NCI-H2107 (cell line): ENCODE results near the gene AKT3.

ENCODE experiments used
- DNase-seq: peaks from one replicate; lab custom pipeline; 2025; lab: John Stamatoyannopoulos, UW

AKT3 gene

GRCh38 chr1:243731974-243732625 is 117.9 kb downstream of the AKT3 start:
- no peak for DNase-seq

GRCh38 chr1:243731301-243731891 is 118.6 kb downstream of the AKT3 start:
- peak; percentile 39 for DNase-seq

GRCh38 chr1:243730487-243731150 is 119.4 kb downstream of the AKT3 start:
- DNase-seq: peak; percentile 36

DNA sequence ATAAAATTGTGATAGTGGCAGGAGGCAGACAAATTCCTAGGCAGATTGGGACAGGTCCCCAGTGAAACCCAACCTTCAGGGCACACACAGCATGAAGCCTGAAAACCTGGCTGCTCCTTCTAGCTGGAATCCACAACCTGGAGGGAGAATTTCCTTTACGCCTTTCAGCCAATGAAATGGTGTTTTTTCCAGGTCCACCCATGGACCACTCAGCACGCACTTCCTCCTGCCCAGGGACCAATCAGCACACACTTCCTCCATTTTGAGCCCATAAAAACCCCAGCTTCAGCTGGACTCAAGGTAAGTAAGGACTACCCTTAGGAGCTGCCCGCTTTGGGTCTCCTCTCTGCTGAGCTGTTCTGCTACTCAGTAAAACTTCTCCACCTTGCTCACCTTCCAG is 120.1 kb downstream of the AKT3 start:
- DNase-seq: no peak

- DNase-seq: no peak
These were observed 122.4 kb downstream of the AKT3 start for GRCh38 chr1:243727503-243728203.

DNA sequence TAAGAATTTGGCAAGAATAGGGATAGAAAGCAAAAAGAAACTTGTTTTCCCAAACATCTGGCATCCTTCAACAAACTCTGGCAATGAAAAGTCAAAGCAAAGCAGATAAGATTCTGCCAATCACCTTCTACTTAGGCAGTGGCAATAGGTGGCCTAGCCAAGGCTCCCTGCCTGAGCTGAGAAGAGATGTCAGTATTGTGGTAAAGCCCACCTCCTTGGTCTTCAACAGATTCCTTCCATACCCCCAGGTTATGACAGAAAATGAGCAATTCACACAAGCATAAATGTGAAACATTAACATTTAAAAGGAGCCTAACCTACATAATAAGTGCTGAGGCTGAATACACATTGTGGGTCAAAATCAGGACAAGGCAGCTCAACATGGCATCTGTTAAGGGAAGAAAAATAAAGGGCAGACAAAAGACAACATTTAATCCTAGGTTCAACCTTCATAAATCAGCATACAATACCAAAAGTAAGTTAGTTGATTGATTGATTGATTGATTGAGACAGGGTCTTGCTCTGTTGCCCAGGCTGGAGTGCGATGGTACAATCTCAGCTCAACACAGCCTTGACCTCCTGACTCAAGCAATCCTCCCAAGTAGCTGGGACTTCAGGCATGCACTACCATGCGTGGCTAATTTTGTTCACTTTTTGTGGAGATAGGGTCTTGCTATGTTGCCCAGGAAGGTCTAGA is 123.1 kb downstream of the AKT3 start:
- DNase-seq: no peak

GRCh38 chr1:243725846-243726245 is 124.2 kb downstream of the AKT3 start:
- DNase-seq: no peak

DNA sequence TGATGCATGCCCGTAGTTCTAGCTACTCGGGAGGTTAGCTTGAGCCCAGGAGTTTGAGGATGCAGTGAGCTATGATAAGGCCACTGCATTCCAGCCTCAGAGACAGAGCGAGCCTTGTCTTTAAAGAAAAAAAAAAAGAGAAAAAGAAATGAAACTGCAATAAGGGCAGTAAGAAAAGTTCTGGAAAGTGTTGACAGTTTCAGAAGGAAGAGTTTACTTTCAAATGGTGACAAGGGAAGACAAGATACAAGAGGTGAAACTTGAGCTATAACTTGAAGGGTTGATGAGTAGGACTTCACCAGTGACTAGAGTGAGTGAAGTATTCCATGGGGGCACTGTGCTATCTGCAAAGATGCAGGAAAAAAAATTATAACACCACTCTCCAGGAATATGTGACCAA is 125.0 kb downstream of the AKT3 start:
- DNase-seq: no peak

DNA sequence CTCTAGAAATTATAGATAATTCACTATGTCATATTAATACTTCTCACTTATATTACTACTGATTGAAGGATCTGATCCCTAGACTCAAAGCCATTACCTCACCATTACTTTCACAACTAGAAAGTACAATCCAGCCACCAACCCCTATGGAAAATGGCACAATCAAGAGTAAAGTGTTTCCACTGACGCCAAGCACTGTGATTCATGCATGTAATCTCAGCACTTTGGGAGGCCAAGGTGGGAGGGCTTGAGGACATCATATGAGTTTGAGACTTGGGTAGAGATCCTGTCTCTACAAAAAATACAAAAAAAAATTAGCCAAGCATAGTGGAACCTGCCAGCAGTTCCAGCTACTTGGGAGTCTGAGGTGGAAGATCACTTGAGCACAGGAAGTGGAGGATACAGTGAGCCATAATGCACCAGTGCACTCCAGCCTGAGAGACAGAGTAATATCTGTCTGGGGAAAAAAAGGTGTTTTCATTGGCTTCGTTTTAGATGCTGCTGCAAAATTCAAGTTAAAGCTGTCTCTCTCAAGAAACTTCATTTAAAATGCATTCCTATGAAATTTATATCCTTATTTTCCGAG is 126.5 kb downstream of the AKT3 start:
- DNase-seq: no peak

DNA sequence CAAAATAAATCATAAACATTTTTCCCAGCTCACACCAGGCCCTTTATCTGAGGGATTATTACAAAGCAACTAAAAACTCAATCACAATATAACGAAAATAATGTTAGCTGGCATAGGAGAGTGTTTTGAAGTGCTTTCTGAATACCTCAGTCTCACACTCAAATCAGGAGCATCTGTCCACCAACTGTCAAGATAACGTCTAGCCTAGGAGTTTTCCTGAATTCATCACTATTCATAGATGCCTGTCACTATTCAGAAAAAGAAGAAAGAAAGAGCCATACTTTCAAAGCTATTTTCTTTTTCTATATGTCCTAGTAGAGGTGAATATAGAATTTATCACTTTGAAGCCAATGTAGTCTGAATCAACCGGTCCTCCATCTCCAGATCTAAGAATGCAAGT is 127.0 kb downstream of the AKT3 start:
- DNase-seq: no peak

DNA sequence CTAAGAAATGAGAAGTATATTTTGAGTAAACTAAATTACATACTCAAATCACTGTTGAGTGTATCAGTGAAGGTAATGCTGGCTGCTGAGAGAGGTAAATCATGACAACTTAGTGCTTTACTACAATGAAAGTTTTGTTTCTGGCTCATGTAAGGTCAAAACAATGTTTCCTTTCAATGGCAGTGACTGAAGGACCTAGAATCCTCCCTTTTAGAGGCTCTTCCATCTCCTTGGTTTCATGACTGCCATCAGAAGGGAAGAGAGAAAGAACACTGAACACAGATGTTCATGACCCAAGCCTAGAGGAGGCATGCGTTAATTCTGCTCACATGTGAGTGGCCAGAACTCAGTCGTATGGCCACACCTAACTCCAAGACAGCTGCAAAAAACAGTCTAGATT is 130.6 kb downstream of the AKT3 start:
- DNase-seq: no peak

GRCh38 chr1:243718893-243719292 is 131.2 kb downstream of the AKT3 start:
- DNase-seq: no peak

GRCh38 chr1:243718022-243718421 is 132.0 kb downstream of the AKT3 start:
- no peak for DNase-seq

- DNase-seq: no peak
These were observed 133.1 kb downstream of the AKT3 start for GRCh38 chr1:243716906-243717305.

GRCh38 chr1:243715285-243715684 is 134.8 kb downstream of the AKT3 start:
- no peak for DNase-seq

GRCh38 chr1:243713470-243714186 is 136.4 kb downstream of the AKT3 start:
- DNase-seq: peak; percentile 81

DNA sequence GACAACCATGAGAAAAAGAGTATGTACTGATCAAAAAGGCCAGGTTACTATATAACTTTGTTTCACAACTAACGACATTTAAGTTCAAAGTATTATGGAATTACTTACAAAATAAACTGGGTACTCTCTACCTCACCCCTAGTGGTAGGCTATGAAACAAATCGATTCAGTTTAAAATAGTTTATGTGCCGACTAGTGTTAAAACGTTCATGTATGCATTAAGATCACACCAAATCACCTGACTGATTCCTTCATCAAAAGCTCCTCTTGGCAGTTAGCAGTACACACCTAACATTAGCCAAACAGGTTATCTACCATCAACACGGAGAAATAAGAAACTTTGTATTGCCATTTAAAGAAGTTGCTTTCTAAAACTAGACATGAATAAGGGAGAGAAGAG is 137.1 kb downstream of the AKT3 start:
- no peak for DNase-seq

DNA sequence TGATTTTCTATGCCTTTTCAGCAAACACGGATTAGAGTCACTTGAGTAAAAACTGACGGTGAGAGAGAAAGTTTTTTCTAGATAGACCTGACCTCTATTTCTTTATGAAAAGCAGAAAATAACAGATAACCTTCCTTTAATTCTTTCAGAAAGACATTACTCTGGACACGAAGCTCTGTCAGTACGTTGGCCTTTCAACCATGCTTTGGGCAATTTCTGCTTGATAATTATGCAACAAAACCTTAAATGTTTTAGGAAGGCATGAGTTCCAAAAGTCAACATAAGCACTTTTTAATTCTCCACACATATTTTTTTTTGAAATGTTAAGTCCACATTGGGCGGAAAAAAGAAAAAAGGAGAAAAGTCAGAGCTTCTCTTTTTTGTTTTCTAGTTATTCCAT is 137.8 kb downstream of the AKT3 start:
- DNase-seq: no peak

DNA sequence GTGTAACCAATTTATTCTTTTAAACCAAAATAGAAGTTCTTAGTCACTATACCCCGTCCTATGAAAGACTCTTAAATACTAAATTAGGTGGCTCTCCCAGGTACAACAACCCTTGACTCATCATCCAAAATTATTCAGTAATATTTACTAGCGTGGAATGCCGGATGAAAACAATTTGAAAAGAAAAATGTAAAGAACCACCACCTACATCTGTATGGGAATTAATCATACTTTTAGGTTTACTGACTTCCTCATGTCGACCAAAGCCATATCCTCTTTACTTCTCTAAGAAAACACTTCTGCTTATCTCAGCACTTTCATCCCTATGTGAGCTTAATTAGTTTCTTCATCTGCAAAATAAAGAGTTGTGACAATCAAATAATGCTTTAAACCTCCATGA is 139.6 kb downstream of the AKT3 start:
- no peak for DNase-seq

DNA sequence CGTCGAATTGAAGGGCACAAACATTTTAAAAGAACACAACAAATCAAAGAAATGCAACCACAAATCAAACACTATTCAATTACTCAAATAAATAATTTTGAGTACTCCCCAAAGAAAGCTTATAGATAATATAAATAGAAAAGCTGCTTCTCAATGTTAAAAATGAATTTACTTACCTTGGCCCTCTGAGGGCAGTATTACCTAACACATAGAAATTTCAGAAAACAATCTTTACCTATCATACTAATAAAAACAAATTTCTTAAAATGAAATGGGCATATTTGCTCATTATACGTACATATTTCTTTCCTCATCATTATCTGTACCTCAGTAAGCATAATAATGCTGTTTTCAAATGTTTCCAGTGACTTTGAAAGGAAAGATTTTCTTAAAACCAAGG is 141.8 kb downstream of the AKT3 start:
- no peak for DNase-seq

DNA sequence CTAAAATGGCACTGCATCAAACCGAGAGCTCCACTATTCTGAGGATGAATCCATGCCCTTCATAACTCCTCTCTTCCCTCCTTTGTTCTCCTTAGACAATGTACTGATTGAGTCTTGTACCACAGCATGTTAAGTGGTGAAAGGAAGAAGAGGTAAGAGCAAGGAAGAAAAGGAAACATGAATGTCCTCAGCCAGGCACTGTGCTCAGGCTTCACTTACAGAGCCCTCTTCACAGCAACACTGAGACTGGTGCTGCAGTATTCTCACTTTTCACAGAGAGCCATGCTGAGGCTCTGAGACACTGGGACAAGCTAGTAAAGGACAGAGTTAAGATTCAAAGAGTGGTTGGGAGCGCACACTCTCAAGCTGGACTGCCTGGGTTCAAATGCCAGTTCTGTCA is 143.5 kb downstream of the AKT3 start:
- no peak for DNase-seq
